ENCODE data around the gene SLC23A1.

The SLC23A1 gene

GRCh38 chr5:139395844-139396640, 12.9 kb upstream of the SLC23A1 start:
- H3K27ac Mint-ChIP-seq: peak overlapping the region in 1 of 2 donors; percentile 33
- peak overlapping the region in 1 of 2 donors; percentile 80 for H3K4me3 Mint-ChIP-seq

GRCh38 chr5:139394654-139395566, 11.8 kb upstream of the SLC23A1 start, which contains the start of gene PROB1:
Gene PROB1 (minus strand): TSS chr5:139395104. CDS start chr5:139395081, 23 bp downstream.
- Mint-ChIP-seq H3K4me1 (peaks cover 71% of the 10 kb centered on the region), H3K4me3 (peak within 1 kb of the TSS; percentile 94 to 100), H3K9me3 (no peaks in the 10 kb centered on the region), H3K27me3 (no peaks in the 10 kb centered on the region), H3K27ac (peak within 1 kb of the TSS; percentile 88 to 98)
- ATAC-seq (no peak), DNase-seq (no peak)

More at GRCh38 chr5:139395844-139396640, 12.9 kb upstream of the SLC23A1 start:
- no peaks in the 10 kb centered on the region for H3K27me3 Mint-ChIP-seq
- DNase-seq (no peak), ATAC-seq (no peak)
- no peaks in the 10 kb centered on the region for H3K9me3 Mint-ChIP-seq
- H3K4me1 Mint-ChIP-seq: peaks cover 63% of the 10 kb centered on the region

GRCh38 chr5:139394123-139394653, 11.1 kb upstream of the SLC23A1 start:
- DNase-seq: peak; percentile 70 to 80
- peak; percentile 2 for ATAC-seq
- peaks cover 71% of the 10 kb centered on the region for H3K4me1 Mint-ChIP-seq
- peak overlapping the region; percentile 88 to 98 for H3K27ac Mint-ChIP-seq
- H3K9me3 Mint-ChIP-seq: no peaks in the 10 kb centered on the region
- no peaks in the 10 kb centered on the region for H3K27me3 Mint-ChIP-seq
- peak overlapping the region; percentile 94 to 100 for H3K4me3 Mint-ChIP-seq

- DNase-seq (no peak), ATAC-seq (no peak)
- Mint-ChIP-seq H3K27me3 (no peaks in the 10 kb centered on the region), H3K27ac (peak overlapping the region; percentile 88 to 98), H3K9me3 (no peaks in the 10 kb centered on the region), H3K4me3 (peak overlapping the region; percentile 94 to 100), H3K4me1 (peaks cover 72% of the 10 kb centered on the region)
Observed at GRCh38 chr5:139393497-139394122, 10.5 kb upstream of the SLC23A1 start.

GRCh38 chr5:139392678-139393496, 9.8 kb upstream of the SLC23A1 start:
- Mint-ChIP-seq H3K4me3 (peak overlapping the region; percentile 94 to 100), H3K27ac (peak overlapping the region; percentile 88 to 98), H3K9me3 (no peaks in the 10 kb centered on the region), H3K4me1 (peaks cover 77% of the 10 kb centered on the region), H3K27me3 (no peaks in the 10 kb centered on the region)
- ATAC-seq (peak; percentile 79), DNase-seq (peak; percentile 94)

GRCh38 chr5:139392324-139392677, 9.2 kb upstream of the SLC23A1 start:
- ATAC-seq: peak; percentile 37

GRCh38 chr5:139391570-139392323, 8.7 kb upstream of the SLC23A1 start:
- peak in 1 of 2 donors; percentile 48 for DNase-seq
- Mint-ChIP-seq H3K27me3 (no peaks in the 10 kb centered on the region), H3K9me3 (no peaks in the 10 kb centered on the region), H3K27ac (peak overlapping the region; percentile 94 to 98), H3K4me3 (peak overlapping the region; percentile 94 to 100), H3K4me1 (peaks cover 79% of the 10 kb centered on the region)
- peak; percentile 15 for ATAC-seq

More at GRCh38 chr5:139392324-139392677, 9.2 kb upstream of the SLC23A1 start:
- H3K27me3 Mint-ChIP-seq: no peaks in the 10 kb centered on the region
- no peak for DNase-seq
- peak overlapping the region; percentile 94 to 100 for H3K4me3 Mint-ChIP-seq
- H3K4me1 Mint-ChIP-seq: peaks cover 79% of the 10 kb centered on the region
- peak overlapping the region in 1 of 2 donors; percentile 88 for H3K27ac Mint-ChIP-seq
- no peaks in the 10 kb centered on the region for H3K9me3 Mint-ChIP-seq

GRCh38 chr5:139390639-139391569, 7.8 kb upstream of the SLC23A1 start:
- Mint-ChIP-seq H3K4me1 (peaks cover 79% of the 10 kb centered on the region), H3K27me3 (no peaks in the 10 kb centered on the region), H3K9me3 (no peaks in the 10 kb centered on the region), H3K27ac (peak overlapping the region; percentile 94 to 98), H3K4me3 (peak overlapping the region; percentile 94 to 100)
- ATAC-seq (no peak), DNase-seq (no peak)

GRCh38 chr5:139389701-139390638, 6.9 kb upstream of the SLC23A1 start, which contains the start of gene MZB1:
Gene MZB1 (minus strand): TSS chr5:139389913. CDS start chr5:139389856, 57 bp downstream.
- no peaks in the 10 kb centered on the region for H3K27me3 Mint-ChIP-seq
- peak within 1 kb of the TSS; percentile 94 to 100 for H3K4me3 Mint-ChIP-seq
- no peaks in the 10 kb centered on the region for H3K9me3 Mint-ChIP-seq
- peak; percentile 77 to 89 for DNase-seq
- peak within 1 kb of the TSS; percentile 94 to 98 for H3K27ac Mint-ChIP-seq
- peak; percentile 76 for ATAC-seq
- peaks cover 79% of the 10 kb centered on the region for H3K4me1 Mint-ChIP-seq

- no peaks in the 10 kb centered on the region for H3K9me3 Mint-ChIP-seq
- ATAC-seq (no peak), DNase-seq (no peak)
- H3K27ac Mint-ChIP-seq: peak overlapping the region in 1 of 2 donors; percentile 87
- no peaks in the 10 kb centered on the region for H3K27me3 Mint-ChIP-seq
- peaks cover 86% of the 10 kb centered on the region for H3K4me1 Mint-ChIP-seq
- H3K4me3 Mint-ChIP-seq: peak overlapping the region in 1 of 2 donors; percentile 70
Observed at GRCh38 chr5:139388198-139388821, 5.2 kb upstream of the SLC23A1 start.

- ATAC-seq (no peak), DNase-seq (no peak)
- peak overlapping the region in 1 of 2 donors; percentile 87 for H3K27ac Mint-ChIP-seq
- no peaks in the 10 kb centered on the region for H3K9me3 Mint-ChIP-seq
- H3K4me1 Mint-ChIP-seq: peaks cover 80% of the 10 kb centered on the region
- H3K4me3 Mint-ChIP-seq: peak overlapping the region in 1 of 2 donors; percentile 70
- H3K27me3 Mint-ChIP-seq: no peaks in the 10 kb centered on the region
Observed at GRCh38 chr5:139387611-139388197, 4.6 kb upstream of the SLC23A1 start.

Data from stimulated activated naive CD8-positive, alpha-beta T cell treated with anti-CD3 and anti-CD28 coated beads, Interleukin-15, amount 100 ng/mL, for 72 hours (primary cell).